GM21423 (cell line): ENCODE results near the gene TNRC6C.

Source experiments
- ATAC-seq: cut with Tn5 transposase; IDR thresholded peaks from one replicate; pipeline ENCODE4 v1.9.1; 2021; ENCODE audit warnings: mild to moderate bottlenecking, moderate library complexity; ENCODE audit not compliant: unreplicated experiment

Gene TNRC6C

GRCh38 chr17:78012428-78012827, 53.9 kb downstream of the TNRC6C start:
- no peak for ATAC-seq

- ATAC-seq: no peak
These were observed 55.4 kb downstream of the TNRC6C start for GRCh38 chr17:78013683-78014467.

- no peak for ATAC-seq
These were observed 56.1 kb downstream of the TNRC6C start for GRCh38 chr17:78014646-78015045.

- ATAC-seq: no peak
These were observed 58.3 kb downstream of the TNRC6C start for GRCh38 chr17:78016852-78017251.

- no peak for ATAC-seq
These were observed 61.0 kb downstream of the TNRC6C start for GRCh38 chr17:78019367-78019975.

- peak; percentile 50 for ATAC-seq
These were observed 61.6 kb downstream of the TNRC6C start for GRCh38 chr17:78019976-78020716.

- peak; percentile 15 for ATAC-seq
These were observed 62.2 kb downstream of the TNRC6C start for GRCh38 chr17:78020717-78021108.

GRCh38 chr17:78022425-78022824, 63.9 kb downstream of the TNRC6C start:
- ATAC-seq: no peak

GRCh38 chr17:78023042-78023441, 64.5 kb downstream of the TNRC6C start:
- ATAC-seq: no peak

GRCh38 chr17:78026381-78026780, 67.9 kb downstream of the TNRC6C start:
- no peak for ATAC-seq

GRCh38 chr17:78027121-78027520, 68.6 kb downstream of the TNRC6C start:
- ATAC-seq: no peak

GRCh38 chr17:78029697-78030096, 71.2 kb downstream of the TNRC6C start:
- no peak for ATAC-seq

- ATAC-seq: no peak
These were observed 72.9 kb downstream of the TNRC6C start for GRCh38 chr17:78031435-78031834.

- no peak for ATAC-seq
These were observed 73.7 kb downstream of the TNRC6C start for GRCh38 chr17:78032166-78032565.

- ATAC-seq: no peak
These were observed 76.1 kb downstream of the TNRC6C start for GRCh38 chr17:78034429-78035091.

GRCh38 chr17:78037280-78037679, 78.8 kb downstream of the TNRC6C start:
- no peak for ATAC-seq

- ATAC-seq: no peak
These were observed 80.3 kb downstream of the TNRC6C start for GRCh38 chr17:78038748-78039288.

- no peak for ATAC-seq
These were observed 81.1 kb downstream of the TNRC6C start for GRCh38 chr17:78039581-78039980.

- ATAC-seq: no peak
These were observed 82.2 kb downstream of the TNRC6C start for GRCh38 chr17:78040440-78041385.
